Bronchial epithelial cell (primary cell): ENCODE results near the gene SSH2. TPM values are rescaled to one million over a fixed set of nuclear protein-coding genes. Genes with fewer than 3 reads are reported as not detected.
A peak's percentile ranks its signal among the peaks of the same experiment; 100 is the strongest.

Experiments
- DNase-seq: peaks from one replicate; pipeline ENCODE4 v3.0.0-alpha.2; 2010; ENCODE audit warnings: low read depth
- FAIRE-seq: peaks from 2 replicates; lab custom pipeline; 2011; peaks lifted over from hg19 to GRCh38; lab: Jason Lieb, UNC
- H3K27me3 ChIP-seq: 2 replicates; pipeline ENCODE4 v1.5.1; 2011; ENCODE audit warnings: low read length; ENCODE audit not compliant: control insufficient read depth, insufficient read depth
- H3K36me3 ChIP-seq: 2 replicates; pipeline ENCODE4 v1.5.1; 2011; ENCODE audit warnings: low read length; ENCODE audit not compliant: control insufficient read depth, insufficient read depth
- H3K4me3 ChIP-seq: 2 replicates; pipeline ENCODE4 v1.5.1; 2011; ENCODE audit warnings: mild to moderate bottlenecking, low read depth, low read length, control low read depth
- CTCF ChIP-seq: IDR thresholded peaks from 2 replicates; pipeline ENCODE4 v1.5.1; 2011; ENCODE audit warnings: mild to moderate bottlenecking, moderate library complexity, low read length, control low read depth, inconsistent platforms; ENCODE audit not compliant: insufficient read depth, severe bottlenecking
- total RNA-seq: library from RNA; depleted of rRNA; stranded (reverse); fragments of >200 nt; gene quantifications from 2 replicates; pipeline ENCODE4 v1.2.1, GENCODE V29; 2014

Gene SSH2
- total RNA-seq, 1 donor from 2014 or later: 3.7 TPM

GRCh38 chr17:29671661-29672060 is 258.4 kb downstream of the SSH2 start:
- Histone ChIP-seq H3K4me3 (no peak overlapping the region), H3K36me3 (no peaks in the 10 kb centered on the region), H3K27me3 (no peaks in the 10 kb centered on the region)
- no peak for DNase-seq
- no peak for FAIRE-seq
- no peak for TF ChIP-seq CTCF

- Histone ChIP-seq H3K36me3 (no peaks in the 10 kb centered on the region), H3K4me3 (no peak overlapping the region), H3K27me3 (no peaks in the 10 kb centered on the region)
- no peak for TF ChIP-seq CTCF
- DNase-seq (no peak), FAIRE-seq (no peak)
Observed at GRCh38 chr17:29669266-29669665, 260.8 kb downstream of the SSH2 start.

GRCh38 chr17:29667969-29668368 is 262.1 kb downstream of the SSH2 start:
- no peak for FAIRE-seq
- DNase-seq: no peak
- no peaks in the 10 kb centered on the region for H3K36me3 ChIP-seq
- no peak for TF ChIP-seq CTCF
- H3K4me3 ChIP-seq: no peak overlapping the region
- no peaks in the 10 kb centered on the region for H3K27me3 ChIP-seq

- H3K4me3 ChIP-seq: no peak overlapping the region
- no peaks in the 10 kb centered on the region for H3K36me3 ChIP-seq
- no peak for FAIRE-seq
- H3K27me3 ChIP-seq: no peaks in the 10 kb centered on the region
- no peak for TF ChIP-seq CTCF
- no peak for DNase-seq
Observed at GRCh38 chr17:29665481-29665810, 264.6 kb downstream of the SSH2 start.

GRCh38 chr17:29664743-29665480 is 265.1 kb downstream of the SSH2 start:
- Histone ChIP-seq H3K27me3 (no peaks in the 10 kb centered on the region), H3K36me3 (no peaks in the 10 kb centered on the region), H3K4me3 (no peak overlapping the region)
- DNase-seq (peak; percentile 95), FAIRE-seq (no peak)
- no peak for TF ChIP-seq CTCF

GRCh38 chr17:29663155-29663554 is 266.9 kb downstream of the SSH2 start:
- H3K27me3 ChIP-seq: no peaks in the 10 kb centered on the region
- H3K4me3 ChIP-seq: no peak overlapping the region
- no peaks in the 10 kb centered on the region for H3K36me3 ChIP-seq
- DNase-seq: no peak
- TF ChIP-seq CTCF: no peak
- FAIRE-seq: no peak
